SJSA1 (cell line): ENCODE data around the gene CORO2A. TPM values are rescaled to one million over a fixed set of nuclear protein-coding genes. Genes with fewer than 3 reads are reported as not detected.

ENCODE experiments used
- DNase-seq, 2 experiments: peaks; one replicate each; pipeline ENCODE4 v3.0.0-alpha.2; 2015 to 2020; ENCODE audit warnings: low spot score in 2 of 2, low read depth in 1 of 2
- H3K27ac ChIP-seq: fragments of 250-450 bp; sonication (Bioruptor Pico); 2 replicates; pipeline ENCODE4 v1.5.1; 2020; ENCODE audit warnings: mild to moderate bottlenecking, moderate library complexity
- H3K27me3 ChIP-seq: fragments of 250-450 bp; sonication (Bioruptor Pico); replicated peaks from 2 replicates; pipeline ENCODE4 v1.5.1; 2020; ENCODE audit warnings: mild to moderate bottlenecking, moderate library complexity
- H3K36me3 ChIP-seq: fragments of 250-450 bp; sonication (Bioruptor Pico); 2 replicates; pipeline ENCODE4 v1.5.1; 2020; ENCODE audit warnings: mild to moderate bottlenecking
- H3K4me1 ChIP-seq: fragments of 250-450 bp; sonication (Bioruptor Pico); replicated peaks from 2 replicates; pipeline ENCODE4 v1.6.1; 2021; ENCODE audit warnings: mild to moderate bottlenecking
- H3K4me3 ChIP-seq: fragments of 250-450 bp; sonication (Bioruptor Pico); 2 replicates; pipeline ENCODE4 v1.5.1; 2020; ENCODE audit warnings: mild to moderate bottlenecking
- H3K9me3 ChIP-seq: fragments of 250-450 bp; sonication (Bioruptor Pico); replicated peaks from 2 replicates; pipeline ENCODE4 v1.5.1; 2020; ENCODE audit warnings: mild to moderate bottlenecking
- total RNA-seq: library from RNA; depleted of rRNA; stranded (reverse); fragments of >200 nt; shearing (Covaris generic); gene quantifications from 2 replicates; pipeline ENCODE4 v1.2.3, GENCODE V29; 2014; rRNA removed

The CORO2A gene
- total RNA-seq, 1 experiment from 2014 or later, result 0.16 TPM

- Histone ChIP-seq H3K27me3 (no peaks in the 10 kb centered on the region), H3K4me3 (no peak overlapping the region), H3K4me1 (no peaks in the 10 kb centered on the region), H3K9me3 (no peaks in the 10 kb centered on the region), H3K36me3 (peaks cover 25% of the 10 kb centered on the region), H3K27ac (no peak overlapping the region)
- peak in 1 of 2 experiments; percentile 65 for DNase-seq
These were observed 118.1 kb downstream of the CORO2A start for GRCh38 chr9:98074115-98074990.

- Histone ChIP-seq H3K4me3 (no peak overlapping the region), H3K4me1 (no peaks in the 10 kb centered on the region), H3K27ac (no peak overlapping the region), H3K36me3 (peaks cover 17% of the 10 kb centered on the region), H3K9me3 (no peaks in the 10 kb centered on the region), H3K27me3 (no peaks in the 10 kb centered on the region)
- no peak for DNase-seq
These were observed 120.7 kb downstream of the CORO2A start for GRCh38 chr9:98071737-98072136.

Other genes starting within 250 kb of the CORO2A start
- 10.1 and 15.1 TPM in 2 replicates for gene ANP32B, start 209.3 kb downstream of the CORO2A start, total RNA-seq
- 160 and 167 TPM in 2 replicates for gene NANS, start 135.9 kb downstream of the CORO2A start, total RNA-seq
- 4.0 and 6.5 TPM in 2 replicates for gene TRIM14, start 73.4 kb downstream of the CORO2A start, total RNA-seq
- 4.4 TPM in 2 replicates for gene TBC1D2, start 63.0 kb upstream of the CORO2A start, total RNA-seq